ENCODE measurements around the gene MFN2.

The MFN2 gene

GRCh38 chr1:12010746-12011570 is 30.7 kb downstream of the MFN2 start:
- H3K27ac ChIP-seq (ENCODE audit: low read length), result no peak overlapping the region
- H3F3A ChIP-seq (ENCODE audit: insufficient read depth, low read length), result no peaks in the 10 kb centered on the region
- no peak overlapping the region for H3K9ac ChIP-seq (ENCODE audit: low read length)
- TF ChIP-seq EZH2 (optimal IDR thresholded peaks at IDR 0.05; ENCODE audit: low read depth, low read length) (no peak), CTCF (IDR thresholded peaks at IDR 0.05; ENCODE audit: low read length) (no peak), EZH2phosphoT487 (IDR thresholded peaks at IDR 0.05; ENCODE audit: low read length) (no peak)
- H3K79me2 ChIP-seq (ENCODE audit: low read length), result no peaks in the 10 kb centered on the region
- H3K9me2 ChIP-seq (replicated peaks; ENCODE audit: insufficient read depth, low read length), result no peaks in the 10 kb centered on the region
- H3K36me3 ChIP-seq (replicated peaks; ENCODE audit: insufficient read depth, low read length), result no peaks in the 10 kb centered on the region; the same call in 1 of the 2 replicates
- no peaks in the 10 kb centered on the region for H3K27me3 ChIP-seq (replicated peaks; ENCODE audit: insufficient read depth, low read length)
- no peak overlapping the region for H3K4me2 ChIP-seq (ENCODE audit: low read depth, low read length)
- H2AFZ ChIP-seq (ENCODE audit: low read length), result no peak overlapping the region
- no peaks in the 10 kb centered on the region for H3K4me1 ChIP-seq (ENCODE audit: low read length)
- DNase-seq, result no peak
- H3K9me3 ChIP-seq (replicated peaks; ENCODE audit: insufficient read depth, low read length), result no peaks in the 10 kb centered on the region
- H3K4me3 ChIP-seq (ENCODE audit: low read length), result no peak overlapping the region
- H4K20me1 ChIP-seq (ENCODE audit: insufficient read depth, low read length), result no peaks in the 10 kb centered on the region

GRCh38 chr1:12011998-12012397 is 31.8 kb downstream of the MFN2 start:
- H3K4me2 ChIP-seq (ENCODE audit: low read depth, low read length), result no peak overlapping the region
- H2AFZ ChIP-seq (ENCODE audit: low read length), result no peak overlapping the region
- no peak for DNase-seq
- no peaks in the 10 kb centered on the region for H3K4me1 ChIP-seq (ENCODE audit: low read length)
- no peak overlapping the region for H3K9ac ChIP-seq (ENCODE audit: low read length)
- TF ChIP-seq CTCF (IDR thresholded peaks at IDR 0.05; ENCODE audit: low read length) (no peak), EZH2phosphoT487 (IDR thresholded peaks at IDR 0.05; ENCODE audit: low read length) (no peak), EZH2 (optimal IDR thresholded peaks at IDR 0.05; ENCODE audit: low read depth, low read length) (no peak)
- no peak overlapping the region for H3K4me3 ChIP-seq (ENCODE audit: low read length)
- no peak overlapping the region for H3K27ac ChIP-seq (ENCODE audit: low read length)
- H3K9me3 ChIP-seq (replicated peaks; ENCODE audit: insufficient read depth, low read length), result no peaks in the 10 kb centered on the region
- H4K20me1 ChIP-seq (ENCODE audit: insufficient read depth, low read length), result no peaks in the 10 kb centered on the region
- H3K9me2 ChIP-seq (replicated peaks; ENCODE audit: insufficient read depth, low read length), result no peaks in the 10 kb centered on the region
- no peaks in the 10 kb centered on the region for H3K27me3 ChIP-seq (replicated peaks; ENCODE audit: insufficient read depth, low read length)
- H3K79me2 ChIP-seq (ENCODE audit: low read length), result no peaks in the 10 kb centered on the region
- no peaks in the 10 kb centered on the region for H3F3A ChIP-seq (ENCODE audit: insufficient read depth, low read length)
- H3K36me3 ChIP-seq (replicated peaks; ENCODE audit: insufficient read depth, low read length), result no peaks in the 10 kb centered on the region; the same call in 1 of the 2 replicates

GRCh38 chr1:12012560-12013316 is 32.5 kb downstream of the MFN2 start:
- Histone ChIP-seq H4K20me1 (ENCODE audit: insufficient read depth, low read length) (no peaks in the 10 kb centered on the region), H3K27me3 (replicated peaks; ENCODE audit: insufficient read depth, low read length) (no peaks in the 10 kb centered on the region), H3K9me2 (replicated peaks; ENCODE audit: insufficient read depth, low read length) (no peaks in the 10 kb centered on the region), H3K27ac (ENCODE audit: low read length) (no peak overlapping the region), H3K9me3 (replicated peaks; ENCODE audit: insufficient read depth, low read length) (no peaks in the 10 kb centered on the region), H3K4me2 (ENCODE audit: low read depth, low read length) (no peak overlapping the region), H3K79me2 (ENCODE audit: low read length) (no peaks in the 10 kb centered on the region), H3K9ac (ENCODE audit: low read length) (no peak overlapping the region), H3F3A (ENCODE audit: insufficient read depth, low read length) (no peaks in the 10 kb centered on the region), H2AFZ (ENCODE audit: low read length) (no peak overlapping the region), H3K4me3 (ENCODE audit: low read length) (no peak overlapping the region), H3K4me1 (ENCODE audit: low read length) (no peaks in the 10 kb centered on the region), H3K36me3 (replicated peaks; ENCODE audit: insufficient read depth, low read length) (no peaks in the 10 kb centered on the region)
- DNase-seq, result no peak
- TF ChIP-seq CTCF (IDR thresholded peaks at IDR 0.05; ENCODE audit: low read length) (no peak), EZH2 (optimal IDR thresholded peaks at IDR 0.05; ENCODE audit: low read depth, low read length) (no peak), EZH2phosphoT487 (IDR thresholded peaks at IDR 0.05; ENCODE audit: low read length) (no peak)
